ENCODE measurements around the gene UGT2A3.
"Not testable (repeated sequence)": the region's sequence is repeated elsewhere in the genome, so short reads cannot be mapped to it uniquely, and the experiment has no call there.

The UGT2A3 gene

GRCh38 chr4:68962868-68963267 lies 11.3 kb upstream of the UGT2A3 start:
- no peak overlapping the region for H3K4me3 ChIP-seq (replicated peaks; ENCODE audit: low read depth, low read length)
- no peak for DNase-seq (ENCODE audit: low read depth)
- no peak for TF ChIP-seq CTCF (IDR thresholded peaks at IDR 0.05; ENCODE audit: low read length, missing control alignments)

- DNase-seq (ENCODE audit: low read depth), result no peak
- no peak for TF ChIP-seq CTCF (IDR thresholded peaks at IDR 0.05; ENCODE audit: low read length, missing control alignments)
- no peak overlapping the region for H3K4me3 ChIP-seq (replicated peaks; ENCODE audit: low read depth, low read length)
These were observed 8.9 kb upstream of the UGT2A3 start for GRCh38 chr4:68960294-68961163.

- not testable (repeated sequence) for H3K4me3 ChIP-seq (replicated peaks; ENCODE audit: low read depth, low read length)
These were observed 7.5 kb upstream of the UGT2A3 start for GRCh38 chr4:68959085-68959484.

GRCh38 chr4:68954126-68954525 lies 2.5 kb upstream of the UGT2A3 start:
- TF ChIP-seq CTCF (IDR thresholded peaks at IDR 0.05; ENCODE audit: low read length, missing control alignments), result no peak
- H3K4me3 ChIP-seq (replicated peaks; ENCODE audit: low read depth, low read length), result no peak overlapping the region
- DNase-seq (ENCODE audit: low read depth), result no peak

More at GRCh38 chr4:68959085-68959484, 7.5 kb upstream of the UGT2A3 start:
- not testable (repeated sequence) for DNase-seq (ENCODE audit: low read depth)

GRCh38 chr4:68953056-68953596 lies 1.5 kb upstream of the UGT2A3 start:
- no peak for TF ChIP-seq CTCF (IDR thresholded peaks at IDR 0.05; ENCODE audit: low read length, missing control alignments)
- no peak overlapping the region for H3K4me3 ChIP-seq (replicated peaks; ENCODE audit: low read depth, low read length)
- no peak for DNase-seq (ENCODE audit: low read depth)

- DNase-seq (ENCODE audit: low read depth), result no peak
- no peak for TF ChIP-seq CTCF (IDR thresholded peaks at IDR 0.05; ENCODE audit: low read length, missing control alignments)
- H3K4me3 ChIP-seq (replicated peaks; ENCODE audit: low read depth, low read length), result no peak overlapping the region
These were observed 392 bp upstream of the UGT2A3 start for GRCh38 chr4:68951806-68952585.

GRCh38 chr4:68950033-68950432 lies 1.6 kb downstream of the UGT2A3 start:
- DNase-seq (ENCODE audit: low read depth), result no peak
- no peak for TF ChIP-seq CTCF (IDR thresholded peaks at IDR 0.05; ENCODE audit: low read length, missing control alignments)
- no peak overlapping the region for H3K4me3 ChIP-seq (replicated peaks; ENCODE audit: low read depth, low read length)

All from fibroblast of pulmonary artery (primary cell).